Endothelial cell (in vitro differentiated cells): ENCODE data around the gene PTPRD. TPM values are rescaled to one million over a fixed set of nuclear protein-coding genes. Genes with fewer than 3 reads are reported as not detected.

ENCODE experiments used
- DNase-seq: peaks from one replicate; pipeline ENCODE4 v3.0.0; 2021; ENCODE audit warnings: low spot score
- H3K27ac Mint-ChIP-seq: one replicate; pipeline ENCODE4 v1.8.0; 2021; ENCODE audit warnings: mixed read lengths, inconsistent platforms; ENCODE audit not compliant: unreplicated experiment
- H3K27me3 Mint-ChIP-seq: one replicate; pipeline ENCODE4 v1.8.0; 2021; ENCODE audit warnings: mild to moderate bottlenecking, moderate library complexity, mixed read lengths, inconsistent platforms; ENCODE audit not compliant: unreplicated experiment
- H3K36me3 Mint-ChIP-seq: one replicate; pipeline ENCODE4 v1.8.0; 2021; ENCODE audit warnings: mild to moderate bottlenecking, low read depth, mixed read lengths, inconsistent platforms; ENCODE audit not compliant: unreplicated experiment
- H3K4me1 Mint-ChIP-seq: one replicate; pipeline ENCODE4 v1.8.0; 2021; ENCODE audit warnings: mild to moderate bottlenecking, mixed read lengths, inconsistent platforms; ENCODE audit not compliant: unreplicated experiment
- H3K4me3 Mint-ChIP-seq: one replicate; pipeline ENCODE4 v1.8.0; 2021; ENCODE audit warnings: mild to moderate bottlenecking, mixed read lengths, inconsistent platforms; ENCODE audit not compliant: unreplicated experiment
- H3K9me3 Mint-ChIP-seq: one replicate; pipeline ENCODE4 v1.8.0; 2021; ENCODE audit warnings: mixed read lengths, inconsistent platforms; ENCODE audit not compliant: unreplicated experiment
- total RNA-seq: library from RNA; stranded (reverse); fragmentation: NEBNext Ultra II Directional; extraction: Animal tissue kit (Norgen Biotek cat#: 25700); gene quantifications from one replicate; pipeline ENCODE4 v1.2.1, GENCODE V29; 2021; ENCODE audit not compliant: unreplicated experiment
- TF ChIP-seq, protein P1 (sequence below): fragments of 200-600 bp; sonication (generic); IDR thresholded peaks from one replicate; pipeline ENCODE4 v1.5.0; 2021; ENCODE audit warnings: antibody characterized with exemption; ENCODE audit not compliant: unreplicated experiment

Gene PTPRD
- total RNA-seq, 1 donor from 2014 or later, result 47.8 TPM

DNA sequence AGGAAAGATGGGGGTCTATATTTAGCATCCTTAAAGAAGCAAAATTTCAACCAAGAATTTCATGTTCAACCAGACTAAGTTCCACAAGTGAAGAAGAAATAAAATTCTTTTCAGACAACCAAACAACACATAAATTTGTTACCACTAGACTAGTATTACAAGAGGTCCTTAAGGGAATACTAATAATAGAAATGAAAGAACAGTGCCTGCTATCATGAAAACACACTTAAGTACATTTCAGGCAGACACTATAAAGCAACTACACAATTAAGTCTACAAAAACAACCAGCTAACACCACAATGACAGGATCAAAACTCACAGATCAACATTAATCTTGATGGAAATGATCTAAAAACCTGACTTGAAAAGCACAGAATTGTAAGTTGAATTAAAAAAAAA lies 477.2 kb downstream of the PTPRD start:
- H3K4me3 Mint-ChIP-seq, result no peak overlapping the region
- no peaks in the 10 kb centered on the region for H3K9me3 Mint-ChIP-seq
- no peaks in the 10 kb centered on the region for H3K36me3 Mint-ChIP-seq
- TF ChIP-seq, protein P1, sequence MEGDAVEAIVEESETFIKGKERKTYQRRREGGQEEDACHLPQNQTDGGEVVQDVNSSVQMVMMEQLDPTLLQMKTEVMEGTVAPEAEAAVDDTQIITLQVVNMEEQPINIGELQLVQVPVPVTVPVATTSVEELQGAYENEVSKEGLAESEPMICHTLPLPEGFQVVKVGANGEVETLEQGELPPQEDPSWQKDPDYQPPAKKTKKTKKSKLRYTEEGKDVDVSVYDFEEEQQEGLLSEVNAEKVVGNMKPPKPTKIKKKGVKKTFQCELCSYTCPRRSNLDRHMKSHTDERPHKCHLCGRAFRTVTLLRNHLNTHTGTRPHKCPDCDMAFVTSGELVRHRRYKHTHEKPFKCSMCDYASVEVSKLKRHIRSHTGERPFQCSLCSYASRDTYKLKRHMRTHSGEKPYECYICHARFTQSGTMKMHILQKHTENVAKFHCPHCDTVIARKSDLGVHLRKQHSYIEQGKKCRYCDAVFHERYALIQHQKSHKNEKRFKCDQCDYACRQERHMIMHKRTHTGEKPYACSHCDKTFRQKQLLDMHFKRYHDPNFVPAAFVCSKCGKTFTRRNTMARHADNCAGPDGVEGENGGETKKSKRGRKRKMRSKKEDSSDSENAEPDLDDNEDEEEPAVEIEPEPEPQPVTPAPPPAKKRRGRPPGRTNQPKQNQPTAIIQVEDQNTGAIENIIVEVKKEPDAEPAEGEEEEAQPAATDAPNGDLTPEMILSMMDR, result no peak
- H3K4me1 Mint-ChIP-seq, result no peaks in the 10 kb centered on the region
- no peaks in the 10 kb centered on the region for H3K27me3 Mint-ChIP-seq
- no peak overlapping the region for H3K27ac Mint-ChIP-seq
- no peak for DNase-seq

DNA sequence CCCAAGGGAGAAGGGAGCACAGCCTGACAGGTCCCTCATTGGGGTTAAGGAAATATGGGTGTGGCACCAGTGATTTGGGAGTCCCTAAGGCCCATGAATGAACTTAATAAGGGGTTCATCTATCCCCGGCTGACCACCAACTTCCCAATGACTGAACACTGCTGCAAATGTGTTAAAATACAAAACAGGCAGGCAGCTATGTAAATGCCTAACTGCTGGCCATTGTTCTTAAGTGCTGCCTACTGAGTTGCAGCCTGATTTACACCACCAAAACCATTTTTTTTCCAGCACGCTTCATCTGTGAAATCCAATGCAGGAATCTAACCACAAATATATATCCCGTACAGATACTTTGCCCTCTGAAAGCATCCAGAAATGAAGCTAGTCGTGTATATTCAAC lies 478.5 kb downstream of the PTPRD start:
- TF ChIP-seq, protein P1, result no peak
- Mint-ChIP-seq H3K4me1 (no peaks in the 10 kb centered on the region), H3K9me3 (no peaks in the 10 kb centered on the region), H3K4me3 (no peak overlapping the region), H3K36me3 (no peaks in the 10 kb centered on the region), H3K27ac (no peak overlapping the region), H3K27me3 (no peaks in the 10 kb centered on the region)
- no peak for DNase-seq

- Mint-ChIP-seq H3K27me3 (no peaks in the 10 kb centered on the region), H3K9me3 (no peaks in the 10 kb centered on the region), H3K27ac (no peak overlapping the region), H3K36me3 (no peaks in the 10 kb centered on the region), H3K4me1 (no peaks in the 10 kb centered on the region), H3K4me3 (no peak overlapping the region)
- DNase-seq, result no peak
- TF ChIP-seq, protein P1, result no peak
These were observed 482.6 kb downstream of the PTPRD start for GRCh38 chr9:10130061-10130675.

DNA sequence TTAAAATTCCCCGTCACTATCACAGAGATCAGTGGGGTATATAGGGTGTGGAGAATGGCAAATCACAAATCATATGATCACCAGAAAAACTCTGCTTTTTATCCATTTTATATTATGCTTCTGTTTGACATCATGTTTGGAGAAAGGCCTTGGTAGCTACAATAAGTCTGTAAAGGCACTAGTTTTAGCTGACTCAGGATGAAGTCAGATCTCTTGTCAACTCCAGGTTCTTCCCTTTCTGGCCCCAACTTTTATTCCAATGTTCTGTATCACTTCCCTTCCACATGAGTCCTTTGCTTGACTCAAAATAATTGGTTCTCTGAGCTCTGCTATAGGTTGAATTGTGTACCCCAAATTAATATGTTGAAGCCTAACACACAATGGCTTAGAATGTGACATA lies 484.9 kb downstream of the PTPRD start:
- no peaks in the 10 kb centered on the region for H3K9me3 Mint-ChIP-seq
- TF ChIP-seq, protein P1, result no peak
- no peak overlapping the region for H3K4me3 Mint-ChIP-seq
- DNase-seq, result no peak
- no peaks in the 10 kb centered on the region for H3K27me3 Mint-ChIP-seq
- no peaks in the 10 kb centered on the region for H3K4me1 Mint-ChIP-seq
- no peaks in the 10 kb centered on the region for H3K36me3 Mint-ChIP-seq
- H3K27ac Mint-ChIP-seq, result no peak overlapping the region

- TF ChIP-seq, protein P1, result no peak
- no peak overlapping the region for H3K4me3 Mint-ChIP-seq
- no peak overlapping the region for H3K27ac Mint-ChIP-seq
- H3K4me1 Mint-ChIP-seq, result no peaks in the 10 kb centered on the region
- H3K36me3 Mint-ChIP-seq, result no peaks in the 10 kb centered on the region
- DNase-seq, result no peak
- no peaks in the 10 kb centered on the region for H3K9me3 Mint-ChIP-seq
- no peaks in the 10 kb centered on the region for H3K27me3 Mint-ChIP-seq
These were observed 500.0 kb downstream of the PTPRD start for GRCh38 chr9:10112798-10113197.
